Skin of body (tissue), 2 donors: Measurements from ENCODE around the gene CADM2. TPM values are rescaled to one million over a fixed set of nuclear protein-coding genes. Genes with fewer than 3 reads are reported as not detected.
"Not testable (repeated sequence)": the region's sequence is repeated elsewhere in the genome, so short reads cannot be mapped to it uniquely, and the experiment has no call there.

ENCODE experiments used
- DNase-seq: peaks from one replicate; lab custom pipeline; 2025; lab: John Stamatoyannopoulos, UW
- total RNA-seq: library from RNA; depleted of rRNA; stranded (reverse); fragments of >200 nt; gene quantifications from one replicate; pipeline ENCODE4 v1.2.3, GENCODE V29; 2014

CADM2 gene
- total RNA-seq, 1 donor from 2014 or later: 2.5 TPM

DNA sequence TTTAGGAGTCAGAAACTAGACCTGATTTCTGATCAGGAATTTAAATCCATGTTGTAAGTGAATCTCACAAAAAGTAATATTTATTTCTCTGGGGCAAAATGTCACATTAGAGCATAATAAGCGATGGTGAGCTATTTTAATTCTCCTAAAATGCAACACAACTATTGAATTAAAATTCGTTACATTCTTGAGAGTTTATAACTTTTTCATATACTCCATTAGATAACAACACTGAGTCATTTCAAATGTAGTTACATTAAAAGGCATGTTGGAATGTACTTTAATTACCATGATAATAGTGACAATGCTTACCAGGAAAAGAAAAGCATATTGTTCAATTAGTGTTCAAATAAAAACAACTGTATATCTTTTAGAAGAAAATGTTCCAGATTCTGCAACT, 116.9 kb downstream of the CADM2 start:
- no peak for DNase-seq

DNA sequence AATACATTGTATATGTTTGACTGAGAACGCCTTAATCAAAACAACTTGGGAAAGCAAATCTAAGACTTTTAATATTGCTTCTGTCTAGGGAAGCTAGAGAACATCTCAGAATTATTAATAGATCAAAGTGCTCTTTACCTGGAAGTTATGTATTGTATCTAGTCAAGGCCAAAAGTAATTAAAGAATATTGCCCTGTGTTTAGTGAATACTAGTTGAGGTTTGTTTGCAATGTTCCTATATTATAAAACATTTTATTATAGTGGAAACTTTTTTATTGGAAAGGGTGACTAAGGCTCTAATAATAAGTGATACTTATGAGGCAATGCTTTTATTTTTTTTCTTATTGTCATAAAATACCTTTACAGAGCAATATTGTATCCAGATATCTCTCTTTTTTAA, 118.2 kb downstream of the CADM2 start:
- DNase-seq: no peak

DNA sequence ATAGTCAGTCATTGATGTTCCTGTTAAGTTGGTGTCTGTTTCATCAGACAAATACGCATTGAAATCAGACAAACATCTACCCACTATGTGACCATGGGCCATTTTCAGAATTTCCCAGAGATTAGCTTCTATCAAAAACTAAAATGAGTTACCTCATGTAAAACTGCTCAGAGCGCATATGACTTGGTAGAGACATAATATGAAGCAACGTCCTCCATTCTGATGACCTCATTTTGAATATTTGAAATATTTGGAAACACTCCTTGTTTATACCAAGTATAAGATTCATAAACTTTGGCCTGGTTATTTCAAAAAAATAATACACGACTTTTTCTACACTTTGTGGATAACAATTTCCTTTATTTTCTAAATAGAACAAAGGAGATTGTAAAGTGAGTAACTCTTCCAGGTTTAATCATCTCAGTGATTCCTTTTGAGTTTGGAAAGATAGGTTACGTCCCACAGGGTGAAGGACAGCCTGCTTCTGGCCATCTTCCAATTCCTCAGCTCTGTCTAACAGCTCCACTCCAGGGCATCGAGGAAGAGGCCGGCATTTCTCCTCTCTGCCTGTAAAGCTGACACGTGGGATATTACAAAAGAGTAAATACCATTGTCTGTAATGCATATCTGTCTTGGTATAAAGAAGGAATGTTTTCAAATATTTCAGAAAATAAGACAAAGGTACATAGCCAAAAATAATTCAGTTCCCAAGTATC, 122.6 kb downstream of the CADM2 start:
- DNase-seq: no peak

DNA sequence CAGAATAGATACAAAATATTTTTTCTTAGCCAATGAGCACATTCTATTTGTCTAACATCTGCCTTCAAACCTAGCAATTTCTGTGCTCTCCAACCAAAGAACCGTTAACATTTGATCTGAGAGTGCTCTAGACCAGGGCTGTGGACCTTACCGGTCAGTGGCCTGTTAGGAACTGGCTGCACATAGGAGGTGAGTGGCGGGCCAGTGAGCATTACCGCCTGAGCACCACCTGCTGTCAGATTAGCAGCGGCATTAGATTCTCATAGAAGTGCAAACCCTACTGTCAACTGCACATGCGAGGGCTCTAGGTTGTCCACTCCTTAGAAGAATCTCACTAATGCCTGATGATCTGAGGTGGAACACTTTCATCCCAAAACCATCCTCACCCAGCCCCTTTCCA, 131.7 kb downstream of the CADM2 start:
- DNase-seq: no peak

DNA sequence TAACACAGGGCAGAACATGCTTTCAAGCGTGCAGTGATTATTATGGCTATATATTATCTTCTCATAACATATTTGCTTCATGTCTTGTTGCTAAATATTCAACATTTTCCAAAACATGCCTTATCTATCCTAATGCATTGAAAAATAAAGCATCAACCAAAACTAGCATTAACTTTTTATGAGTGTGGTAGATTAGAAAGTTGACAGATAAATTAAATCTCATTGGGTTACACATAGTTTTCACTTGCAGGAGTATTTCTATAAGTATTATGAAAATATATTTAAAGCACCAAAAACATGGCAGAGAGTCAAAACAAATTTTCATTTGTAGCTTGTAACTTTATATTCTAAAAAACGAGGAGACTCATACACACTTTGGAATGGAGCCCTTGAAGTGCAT, 141.5 kb downstream of the CADM2 start:
- no peak for DNase-seq

DNA sequence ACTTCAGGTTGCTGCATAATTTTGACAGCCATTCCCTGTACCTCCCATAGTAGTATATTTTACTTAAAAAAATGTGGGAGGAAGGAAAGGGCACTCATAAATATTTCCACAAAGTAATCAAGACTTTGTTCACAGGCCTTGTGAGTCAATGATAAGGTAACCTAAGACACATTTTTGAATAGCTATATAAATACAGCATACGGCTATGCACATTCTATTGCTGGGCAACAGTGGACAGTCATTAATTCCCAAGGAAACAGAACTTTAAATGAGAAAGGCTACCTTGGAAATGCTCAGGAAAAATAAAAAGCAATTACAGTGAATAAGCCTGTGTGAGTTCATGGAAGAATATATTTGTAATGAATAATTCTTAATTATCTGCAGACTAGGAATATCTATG, 144.0 kb downstream of the CADM2 start:
- no peak for DNase-seq

DNA sequence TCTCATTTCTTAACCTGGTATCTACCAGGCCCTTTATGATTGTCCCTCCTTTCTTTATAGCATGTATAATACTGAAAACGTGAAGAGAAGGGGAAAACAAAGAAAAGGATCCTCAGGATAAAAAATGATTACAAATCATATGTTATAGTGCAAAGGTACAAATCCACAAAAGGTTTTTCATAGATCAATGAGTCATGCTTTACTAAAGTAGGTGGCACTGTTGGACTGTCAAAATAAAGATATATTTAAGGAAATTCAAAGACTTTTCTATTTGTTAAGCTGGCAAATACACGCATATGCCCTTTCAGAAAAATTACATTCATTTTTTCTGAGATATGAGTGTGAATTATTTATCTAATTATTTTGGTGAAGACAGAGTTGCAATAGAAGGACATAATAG, 151.6 kb downstream of the CADM2 start:
- DNase-seq: no peak

DNA sequence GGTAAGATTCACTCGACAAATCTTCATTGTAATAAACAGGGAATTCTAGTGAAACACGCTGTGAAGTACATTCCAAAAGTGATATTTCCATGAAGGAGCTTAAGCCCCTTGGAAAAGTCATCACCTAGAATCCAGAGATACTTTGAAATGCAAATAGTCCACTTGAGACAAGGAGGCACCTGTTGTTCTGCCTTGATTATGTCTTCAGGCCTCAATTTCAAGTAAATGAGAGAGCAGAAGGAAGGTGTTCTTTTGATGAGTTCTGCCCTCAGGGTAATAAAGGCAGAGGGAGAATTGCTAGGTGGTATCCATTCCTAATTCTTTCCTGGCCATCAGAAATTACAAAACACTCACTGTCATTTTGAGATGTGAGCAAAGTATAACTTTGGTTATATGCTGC, 162.1 kb downstream of the CADM2 start:
- no peak for DNase-seq

DNA sequence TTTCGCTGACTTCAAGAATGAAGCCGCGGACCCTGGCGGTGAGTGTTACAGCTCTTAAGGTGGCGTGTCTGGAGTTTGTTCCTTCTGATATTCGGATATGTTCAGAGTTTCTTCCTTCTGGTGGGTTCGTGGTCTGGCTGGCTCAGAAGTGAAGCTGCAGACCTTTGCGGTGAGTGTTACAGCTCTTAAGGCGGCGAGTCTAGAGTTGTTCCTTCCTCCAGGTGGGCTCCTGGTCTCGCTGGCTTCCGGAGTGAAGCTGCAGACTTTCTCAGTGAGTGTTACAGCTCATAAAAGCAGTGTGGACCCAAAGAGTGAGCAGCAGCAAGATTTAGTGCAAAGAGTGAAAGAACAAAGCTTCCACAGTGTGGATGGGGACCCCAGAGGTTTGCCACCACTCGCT, 174.1 kb downstream of the CADM2 start:
- not testable (repeated sequence) for DNase-seq

DNA sequence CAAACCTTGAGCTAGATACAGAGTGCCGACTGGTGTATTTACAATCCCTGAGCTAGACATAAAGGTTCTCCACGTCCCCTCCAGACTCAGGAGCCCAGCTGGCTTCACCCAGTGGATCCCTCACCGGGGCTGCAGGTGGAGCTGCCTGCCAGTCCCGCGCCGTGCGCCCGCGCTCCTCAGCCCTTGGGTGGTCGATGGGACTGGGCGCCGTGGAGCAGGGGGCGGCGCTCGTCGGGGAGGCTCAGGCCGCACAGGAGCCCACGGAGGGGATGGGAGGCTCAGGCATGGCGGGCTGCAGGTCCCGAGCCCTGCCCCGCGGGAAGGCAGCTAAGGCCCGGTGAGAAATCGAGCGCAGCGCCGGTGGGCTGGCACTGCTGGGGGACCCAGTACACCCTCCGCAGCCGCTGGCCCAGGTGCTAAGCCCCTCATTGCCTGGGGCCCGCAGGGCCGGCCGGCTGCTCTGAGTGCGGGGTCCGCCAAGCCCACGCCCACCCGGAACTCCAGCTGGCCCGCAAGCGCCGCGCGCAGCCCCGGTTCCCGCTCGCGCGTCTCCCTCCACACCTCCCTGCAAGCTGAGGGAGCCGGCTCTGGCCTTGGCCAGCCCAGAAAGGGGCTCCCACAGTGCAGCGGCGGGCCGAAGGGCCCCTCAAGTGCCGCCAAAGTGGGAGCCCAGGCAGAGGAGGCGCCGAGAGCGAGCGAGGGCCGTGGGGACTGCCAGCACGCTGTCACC, 175.1 kb downstream of the CADM2 start:
- not testable (repeated sequence) for DNase-seq

DNA sequence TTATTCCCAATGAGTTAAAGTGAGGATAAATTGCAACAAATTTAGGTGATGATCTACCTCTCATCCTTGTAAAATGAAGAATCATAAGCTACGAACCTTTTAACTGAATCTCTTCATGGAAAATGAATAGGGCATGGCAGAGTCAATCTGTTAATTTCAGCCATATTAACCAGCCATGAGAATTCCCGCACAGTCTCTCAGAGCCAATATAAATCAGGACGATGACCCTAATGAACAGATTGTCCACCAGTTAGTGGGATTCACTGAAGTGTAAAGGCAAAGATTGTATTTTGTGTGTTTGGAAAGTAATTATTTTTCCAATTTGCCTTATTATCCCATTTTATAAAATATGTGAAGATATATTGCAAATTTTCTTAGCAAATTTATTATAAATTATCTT, 183.8 kb downstream of the CADM2 start:
- DNase-seq: no peak

DNA sequence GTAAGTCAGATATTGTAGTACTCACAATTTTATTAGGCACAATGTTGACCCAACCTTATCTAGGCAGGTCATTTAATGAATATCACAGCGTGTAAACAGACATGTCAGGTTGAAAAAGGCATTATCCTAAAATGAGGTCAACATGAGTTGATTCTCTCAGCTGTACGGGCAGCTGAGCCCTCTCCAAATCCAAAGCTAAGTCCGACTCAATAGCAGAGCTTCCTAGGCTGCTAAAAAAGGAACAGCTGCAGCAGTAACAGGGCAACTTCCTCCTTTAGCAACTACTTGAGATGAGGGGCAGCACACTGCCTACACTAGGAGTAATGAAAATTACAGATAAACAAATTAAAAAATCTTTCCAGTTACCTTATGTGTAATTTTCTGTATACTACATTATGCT, 189.2 kb downstream of the CADM2 start:
- no peak for DNase-seq

DNA sequence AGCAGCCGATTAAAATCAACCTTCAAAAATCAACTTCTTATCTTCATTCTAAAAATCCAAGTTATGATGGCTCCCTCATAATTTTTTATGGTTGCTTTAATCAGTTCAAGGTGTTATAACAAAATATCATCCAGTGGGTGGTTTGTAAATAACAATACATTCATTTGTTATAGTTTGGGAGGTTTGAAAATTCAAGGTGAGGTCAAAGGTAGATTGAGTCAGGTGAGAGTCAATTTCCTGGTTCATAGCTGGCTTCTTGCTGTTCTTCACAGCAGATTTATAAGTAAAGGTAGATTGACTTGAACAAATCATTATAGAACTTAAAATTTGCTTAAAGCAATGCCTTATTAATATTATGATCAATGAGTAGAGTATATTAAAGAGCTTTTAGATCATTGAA, 192.8 kb downstream of the CADM2 start:
- no peak for DNase-seq

DNA sequence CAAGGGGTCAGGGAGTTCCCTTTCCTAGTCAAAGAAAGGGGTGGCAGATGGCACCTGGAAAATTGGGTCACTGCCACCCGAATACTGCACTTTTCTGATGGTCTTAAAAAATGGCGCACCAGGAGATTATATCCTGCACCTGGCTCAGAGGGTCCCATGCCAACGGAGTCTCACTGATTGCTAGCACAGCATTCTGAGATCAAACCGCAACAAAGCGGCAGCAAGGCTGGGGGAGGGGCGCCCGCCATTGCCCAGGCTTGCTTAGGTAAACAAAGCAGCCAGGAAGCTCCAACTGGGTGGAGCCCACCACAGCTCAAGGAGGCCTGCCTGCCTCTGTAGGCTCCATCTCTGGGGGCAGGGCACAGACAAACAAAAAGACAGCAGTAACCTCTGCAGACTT, 194.5 kb downstream of the CADM2 start:
- not testable (repeated sequence) for DNase-seq

DNA sequence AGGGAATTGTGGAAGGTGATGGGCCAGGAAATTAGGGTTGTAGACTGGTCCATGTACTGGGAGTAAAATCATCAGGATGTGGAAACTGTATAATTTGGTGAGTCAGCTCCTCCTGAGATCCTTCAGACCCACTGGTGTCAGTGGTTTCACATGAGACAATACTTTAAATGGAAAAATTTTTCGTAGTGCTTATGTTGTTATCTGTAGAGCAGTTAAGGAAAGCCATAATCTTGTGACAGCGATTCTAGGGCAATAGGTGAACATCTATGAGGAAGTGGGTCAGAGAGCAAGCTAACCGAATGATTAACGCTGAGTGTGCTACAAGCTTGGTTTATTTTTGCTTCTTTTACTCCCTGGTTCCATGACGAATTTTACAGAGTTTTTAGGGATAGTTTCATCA, 200.6 kb downstream of the CADM2 start:
- no peak for DNase-seq

DNA sequence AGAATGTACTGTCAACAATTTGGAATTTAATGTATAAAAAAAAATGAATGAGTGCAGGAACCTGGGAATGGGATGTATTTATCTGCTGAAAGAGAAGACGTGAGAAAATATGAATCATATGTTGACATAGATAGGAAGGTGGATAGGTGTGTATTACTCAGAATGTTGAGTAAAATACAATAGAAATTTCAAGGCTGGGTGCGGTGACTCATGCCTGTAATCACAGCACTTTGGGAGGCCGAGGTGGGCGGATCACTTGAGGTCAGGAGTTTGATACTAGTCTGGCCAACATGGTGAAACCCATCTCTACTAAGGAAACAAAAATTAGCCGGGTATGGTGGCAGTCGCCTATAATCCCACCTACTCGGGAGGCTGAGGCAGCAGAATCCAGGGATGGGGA, 202.8 kb downstream of the CADM2 start:
- no peak for DNase-seq

DNA sequence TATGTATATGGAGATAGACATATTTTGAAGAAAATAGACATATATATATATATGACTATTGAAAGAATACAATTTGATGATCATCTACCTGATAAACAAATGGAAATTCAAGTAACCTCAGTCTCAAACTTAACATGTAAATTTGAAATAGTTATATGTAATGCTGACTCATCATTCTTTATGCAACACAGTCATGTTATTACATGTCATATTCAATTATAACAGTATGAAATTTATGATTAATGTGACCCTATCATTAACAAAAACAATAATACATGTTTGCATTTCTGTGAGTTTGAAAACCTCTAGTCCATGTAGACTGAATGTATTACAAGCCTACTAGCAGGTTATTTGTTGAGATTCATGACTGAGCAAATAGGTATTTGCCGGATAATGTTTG, 204.1 kb downstream of the CADM2 start:
- DNase-seq: no peak

DNA sequence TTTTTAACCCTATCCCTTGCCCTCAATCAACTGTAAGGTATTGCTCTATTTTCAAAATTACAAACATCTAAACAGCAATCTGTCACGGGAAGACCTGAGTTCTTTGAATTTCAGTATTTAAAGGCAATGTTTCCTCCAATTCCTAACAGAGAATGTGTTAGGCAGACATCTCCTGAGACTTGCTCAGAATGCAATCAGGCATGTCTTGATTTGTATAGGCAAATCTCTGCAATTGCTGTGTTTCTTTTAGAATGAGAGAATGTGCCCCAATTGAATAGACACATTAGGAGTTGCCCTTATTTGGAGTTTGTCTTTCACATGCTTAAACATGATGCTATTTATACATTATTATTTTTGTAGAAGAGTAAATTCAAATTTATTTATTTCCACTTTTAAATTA, 205.6 kb downstream of the CADM2 start:
- DNase-seq: no peak

DNA sequence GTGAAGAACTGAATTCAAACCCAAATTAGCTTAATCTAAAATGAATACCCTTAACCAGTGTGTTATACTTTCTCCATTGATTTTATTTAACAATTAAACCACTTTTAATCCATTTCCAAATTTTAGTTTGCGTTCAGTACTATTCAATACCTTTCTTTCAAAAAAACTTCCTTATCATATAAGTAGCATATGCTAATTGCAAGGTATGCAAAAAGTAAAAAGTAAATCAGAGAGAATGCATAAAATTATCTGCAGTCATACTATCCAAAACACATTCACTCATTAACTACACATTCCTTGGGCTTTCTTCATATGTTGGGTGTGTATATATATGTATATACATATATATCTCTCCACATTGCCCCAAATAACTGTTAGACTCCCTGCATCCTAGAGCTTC, 208.8 kb downstream of the CADM2 start:
- no peak for DNase-seq

DNA sequence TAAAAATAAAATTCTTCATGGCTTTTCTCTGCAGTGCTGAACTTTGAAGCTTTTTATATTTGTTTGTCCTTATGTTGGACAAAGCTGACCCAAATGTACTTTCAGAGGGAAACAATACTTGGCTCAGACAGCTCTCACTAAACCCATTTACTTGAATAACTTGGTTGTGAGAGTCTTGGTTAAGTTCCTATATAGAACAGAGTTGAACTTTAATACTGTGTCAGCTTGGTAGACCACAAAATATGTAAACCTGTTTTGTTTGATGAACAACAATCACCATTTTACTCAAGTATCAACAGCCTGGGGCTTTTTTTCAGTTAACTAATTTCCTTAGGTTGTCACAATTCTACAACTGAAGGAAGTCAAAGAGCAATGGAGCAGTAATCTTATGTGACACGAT, 211.9 kb downstream of the CADM2 start:
- DNase-seq: no peak

DNA sequence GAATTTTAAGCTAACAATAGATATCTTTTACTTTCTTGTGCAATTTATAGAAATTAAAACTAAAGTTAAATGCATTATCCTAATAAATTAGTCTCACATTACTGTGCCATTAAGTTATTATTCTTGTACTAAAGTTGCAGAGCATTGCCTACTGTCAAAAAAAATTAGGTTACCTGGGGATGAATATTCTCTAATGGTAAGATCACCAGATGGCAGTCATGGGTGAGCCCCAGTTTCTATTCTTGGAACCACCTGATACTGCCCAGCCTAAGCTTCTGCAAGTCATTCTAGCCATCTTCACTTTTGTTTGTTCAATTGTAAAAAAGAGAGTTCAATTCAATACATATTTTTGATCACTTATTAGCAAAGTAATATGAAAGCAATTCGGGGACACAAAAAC, 213.2 kb downstream of the CADM2 start:
- no peak for DNase-seq

DNA sequence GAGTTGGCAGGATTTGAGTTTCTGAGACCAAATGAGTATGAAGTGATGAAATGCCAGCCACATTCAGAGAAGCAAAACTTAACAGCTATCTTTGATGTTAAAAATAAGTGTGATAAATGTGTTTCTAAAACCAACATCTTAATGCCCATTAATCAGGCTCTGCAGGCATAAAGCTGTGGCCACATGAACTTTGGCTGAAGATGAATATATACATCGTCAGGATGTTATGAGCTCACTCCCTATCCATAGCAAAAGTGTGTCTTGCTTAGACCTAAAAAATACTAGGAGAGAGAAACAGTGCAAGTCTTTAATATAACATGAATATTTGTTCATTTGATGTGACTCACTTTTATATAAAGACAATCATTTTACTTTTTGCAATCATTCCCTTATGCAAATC, 218.0 kb downstream of the CADM2 start:
- no peak for DNase-seq
